GM12878 (cell line): Measurements from ENCODE around the gene SNX15. TPM values are rescaled to one million over a fixed set of nuclear protein-coding genes. Genes with fewer than 3 reads are reported as not detected.

ENCODE experiments used
- ATAC-seq: fragments of 200-7000 bp; cut with Tn5 transposase; 3 replicates; pipeline ENCODE4 v1.9.1; 2020; ENCODE audit warnings: mild to moderate bottlenecking, moderate library complexity
- BruUV-seq: library from RNA; stranded (reverse); fragments of 400-500 nt; replicated peaks from 2 replicates; lab custom pipeline; 2021; lab: Mats Ljungman, UMichigan
- CTCF ChIA-PET: fragments of 300-600 bp; sonication (Branson Sonifier 250); formaldehyde crosslinking; extraction: SDS; loops from one replicate; lab custom pipeline; 2021; ENCODE audit warnings: inconsistent platforms; lab: Yijun Ruan, JAX
- POLR2A ChIA-PET: fragments of 350-600 bp; formaldehyde crosslinking; extraction: SDS; loops from one replicate; lab custom pipeline; 2021; ENCODE audit warnings: inconsistent platforms; lab: Charles Lee
- RAD21 ChIA-PET: fragments of 300-600 bp; sonication (Branson Sonifier 250); formaldehyde crosslinking; loops from one replicate; lab custom pipeline; 2023; ENCODE audit warnings: antibody characterized with exemption; ENCODE audit not compliant: unreplicated experiment; lab: Charles Lee
- SMC1A ChIA-PET: fragments of 300-600 bp; sonication (Branson Sonifier 250); formaldehyde crosslinking; loops from one replicate; lab custom pipeline; 2023; ENCODE audit not compliant: unreplicated experiment, uncharacterized antibody; lab: Charles Lee
- DNase-seq: peaks from one replicate; pipeline ENCODE4 v3.0.0-alpha.2; 2011; ENCODE audit warnings: low read depth, low spot score
- FAIRE-seq: peaks from 3 replicates; lab custom pipeline; 2011; peaks lifted over from hg19 to GRCh38; lab: Jason Lieb, UNC
- H2AFZ ChIP-seq: 2 replicates; pipeline ENCODE4 v1.6.0; 2011; ENCODE audit warnings: low read depth, low read length, control low read depth; ENCODE audit not compliant: control insufficient read depth
- H3K27ac ChIP-seq: 2 replicates; pipeline ENCODE4 v1.5.1; 2011; ENCODE audit warnings: control low read depth; ENCODE audit not compliant: control insufficient read depth, insufficient read depth
- H3K27me3 ChIP-seq, 2 experiments: replicated peaks in 1 of 2; 2 replicates each; pipeline versions ENCODE4 v1.6.0 to v1.6.1; 2011; ENCODE audit warnings: low read length in 1 of 2; ENCODE audit not compliant: control insufficient read depth in 2 of 2, insufficient read depth in 2 of 2
- H3K36me3 ChIP-seq, 2 experiments: 2 replicates each; pipeline ENCODE4 v1.5.1; 2011; ENCODE audit warnings: low read length in 1 of 2; ENCODE audit not compliant: control insufficient read depth in 2 of 2, insufficient read depth in 2 of 2
- H3K4me1 ChIP-seq: 2 replicates; pipeline ENCODE4 v1.6.1; 2011; ENCODE audit warnings: mild to moderate bottlenecking, low read length, moderate library complexity, mixed read lengths; ENCODE audit not compliant: control insufficient read depth, insufficient read depth
- H3K4me2 ChIP-seq: 2 replicates; pipeline ENCODE4 v1.6.0; 2011; ENCODE audit warnings: control low read depth; ENCODE audit not compliant: control insufficient read depth, insufficient read depth
- H3K4me3 ChIP-seq: fragments of 200-600 bp; sonication (generic); 2 replicates; pipeline ENCODE4 v1.5.1; 2016
- H3K79me2 ChIP-seq: 2 replicates; pipeline ENCODE4 v1.6.0; 2011; ENCODE audit warnings: low read length; ENCODE audit not compliant: control insufficient read depth, insufficient read depth
- H3K9ac ChIP-seq: 2 replicates; pipeline ENCODE4 v1.8.0; 2011; ENCODE audit warnings: low read length, control low read depth, mixed read lengths; ENCODE audit not compliant: control insufficient read depth, insufficient read depth
- H3K9me3 ChIP-seq: replicated peaks from 3 replicates; pipeline ENCODE4 v1.5.1; 2011; ENCODE audit warnings: mild to moderate bottlenecking, low read length; ENCODE audit not compliant: control insufficient read depth, insufficient read depth
- H4K20me1 ChIP-seq: 2 replicates; pipeline ENCODE4 v1.6.0; 2011; ENCODE audit not compliant: control insufficient read depth, insufficient read depth
- ATF7 ChIP-seq: fragments of 450-650 bp; IDR thresholded peaks from 2 replicates; pipeline ENCODE4 v1.6.1; 2016; ENCODE audit warnings: low read depth, mild to moderate bottlenecking
- HDAC6 ChIP-seq: fragments of 200-600 bp; sonication (generic); IDR thresholded peaks from one replicate; pipeline ENCODE4 v1.8.0; 2017; ENCODE audit warnings: antibody characterized with exemption; ENCODE audit not compliant: unreplicated experiment
- NFIC ChIP-seq: IDR thresholded peaks from 2 replicates; pipeline ENCODE4 v1.6.1; 2012; ENCODE audit warnings: low read depth, mild to moderate bottlenecking, inconsistent platforms, low read length, moderate library complexity
- POLR2A ChIP-seq: IDR thresholded peaks from 2 replicates; pipeline ENCODE4 v1.6.1; 2011; ENCODE audit warnings: low read depth, mild to moderate bottlenecking, low read length
- POLR2AphosphoS2 ChIP-seq: IDR thresholded peaks from 2 replicates; pipeline ENCODE4 v1.6.1; 2011; ENCODE audit warnings: low read depth, mild to moderate bottlenecking, low read length, improper control_type of control experiment, moderate library complexity
- RFX5 ChIP-seq: IDR thresholded peaks from 2 replicates; pipeline ENCODE4 v1.6.1; 2011; ENCODE audit warnings: low read depth, low read length, improper control_type of control experiment
- SIN3A ChIP-seq: IDR thresholded peaks from 2 replicates; pipeline ENCODE4 v1.6.1; 2012; ENCODE audit warnings: low read depth, low read length, improper control_type of control experiment
- SREBF1 ChIP-seq: IDR thresholded peaks from 2 replicates; pipeline ENCODE4 v1.6.1; 2012; ENCODE audit warnings: mild to moderate bottlenecking, low read length
- ZZZ3 ChIP-seq: IDR thresholded peaks from 2 replicates; pipeline ENCODE4 v1.6.1; 2011; ENCODE audit warnings: low read depth; ENCODE audit not compliant: control insufficient read depth, insufficient read length
- WGBS: methylation state at CpG from one replicate; pipeline ENCODE4 v1.1.6; 2016; ENCODE audit warnings: low lambda C conversion rate; ENCODE audit not compliant: insufficient replicate concordance, insufficient coverage; ENCODE audit errors: missing lambda C conversion rate; 5-methylcytosine and 5-hydroxymethylcytosine counted together
- in situ Hi-C: fragments of 300-500 bp; cut with MboI; formaldehyde crosslinking; loops from 9 replicates; pipeline ENCODE4 v1.14.3; 2018; ENCODE audit warnings: mixed read lengths
- intact Hi-C: fragments of 100-400 bp; cut with micrococcal nuclease; formaldehyde crosslinking; loops from one replicate; pipeline ENCODE4 v1.14.2; 2022; ENCODE audit not compliant: unreplicated experiment
- polyA plus RNA-seq, 11 experiments: library from polyadenylated mRNA; depleted of rRNA in 4 of 11; unstranded in 6 of 11; stranded (reverse) in 5 of 11; fragments of >200 nt; fragmentation: Nextera tagmentation in 4 of 11; fragmentation: Illumina TruSeq in 1 of 11; extraction: Ambion mirVana in 4 of 11; extraction: Trizol in 1 of 11; gene quantifications; 1 replicate in 1 of 11; 2 replicates in 10 of 11; pipeline versions ENCODE4 v1.2.1 to v1.2.3, GENCODE V29; 2011 to 2016; ENCODE audit warnings: inconsistent platforms in 2 of 11, missing spikeins in 2 of 11, low read depth in 1 of 11
- total RNA-seq, 4 experiments: library from RNA; depleted of rRNA in 3 of 4; stranded (reverse); fragments of >200 nt in 3 of 4; fragmentation: Illumina TruSeq in 1 of 4; extraction: Trizol in 1 of 4; gene quantifications; 2 replicates each; pipeline versions ENCODE4 v1.2.1 to v1.2.3, GENCODE V29; 2013 to 2021
- TF ChIP-seq, protein P1 (sequence below): fragments of 450-650 bp; IDR thresholded peaks from 2 replicates; pipeline ENCODE4 v1.6.1; 2016; ENCODE audit warnings: mild to moderate bottlenecking, moderate library complexity, borderline replicate concordance
- TF ChIP-seq, protein P2 (sequence below): fragments of 450-650 bp; IDR thresholded peaks from 2 replicates; pipeline ENCODE4 v1.6.1; 2017; ENCODE audit warnings: mild to moderate bottlenecking, moderate library complexity
- TF ChIP-seq, protein P3 (sequence below): fragments of 450-650 bp; IDR thresholded peaks from 2 replicates; pipeline ENCODE4 v1.6.1; 2017; ENCODE audit warnings: low read depth, mild to moderate bottlenecking, moderate library complexity

SNX15 gene
- total and polyA plus RNA-seq, 10 of the 15 experiments (the other 5 are each of a cell fraction or from before 2014, with no cell fraction given), result 2.4 to 24.0 (median 16.1) TPM

DNA sequence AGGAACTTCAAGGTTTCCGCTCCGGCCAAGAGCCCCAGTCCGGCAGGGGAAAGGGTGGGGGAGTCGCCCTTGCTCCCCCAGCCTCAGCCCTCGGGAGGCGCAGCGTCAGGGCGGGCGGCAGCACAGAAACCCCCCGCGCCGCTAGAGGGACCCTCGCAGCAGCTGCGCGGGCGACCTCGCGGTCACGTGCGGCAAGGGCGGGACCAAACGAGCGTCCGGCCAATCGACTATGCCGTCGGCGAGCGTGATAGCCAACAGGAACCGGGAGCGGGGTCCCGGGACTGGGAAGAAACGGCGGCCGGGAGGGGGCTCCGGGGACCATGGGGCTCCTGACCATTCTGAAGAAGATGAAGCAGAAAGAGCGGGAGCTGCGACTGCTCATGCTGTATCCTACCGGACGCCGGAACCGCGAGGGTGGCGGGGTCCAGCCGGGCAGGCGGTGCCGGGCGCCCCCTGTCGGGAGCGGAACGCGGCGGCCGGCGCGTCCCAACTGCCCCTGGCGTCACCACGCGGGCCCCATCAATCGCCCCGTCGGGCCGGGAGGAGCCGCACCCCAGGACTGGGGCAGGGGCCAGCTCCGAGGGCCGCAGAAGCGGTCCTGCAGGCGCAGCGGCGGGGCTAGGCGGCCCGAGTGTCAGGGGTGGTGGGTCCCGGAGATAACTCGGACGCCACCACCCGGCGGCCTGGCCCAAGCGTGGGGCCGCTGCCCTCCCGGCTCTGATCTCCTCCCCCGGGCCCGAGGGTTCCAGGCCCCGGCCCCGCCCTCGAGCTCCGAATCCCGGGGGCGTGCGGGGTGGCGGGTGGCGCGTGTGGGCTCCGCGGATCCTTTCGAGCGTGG, 13.1 kb upstream of the SNX15 start, which contains the start of gene ARL2:
Gene ARL2 (plus strand): TSS at position 273 of the 838 bp plus-strand sequence. CDS start 48 bp downstream, at position 321.
- intact Hi-C loops, result loop anchor here (1.0 to 10.0 kb wide), 7 partner anchors 64 to 241 kb away; partner anchors contain the start of genes CAPN1, CDCA5, VPS51 and ZFPL1
- Histone ChIP-seq H3K79me2 (no peaks in the 10 kb centered on the region; the same call in none of the 2 replicates), H3K4me1 (peaks cover 17% of the 10 kb centered on the region), H3K4me3 (peak within 1 kb of the TSS; percentile 76), H3K27me3 (no peaks in the 10 kb centered on the region), H3K9ac (peak within 1 kb of the TSS; percentile 86), H3K27ac (peak within 1 kb of the TSS; percentile 88), H3K36me3 (no peaks in the 10 kb centered on the region; a peak in 1 of 4 replicates), H2AFZ (peak within 1 kb of the TSS; percentile 89), H3K9me3 (no peaks in the 10 kb centered on the region), H3K4me2 (peak within 1 kb of the TSS; percentile 93), H4K20me1 (no peaks in the 10 kb centered on the region)
- in situ Hi-C loops, result no loop called here
- CTCF ChIA-PET, result interaction anchor here (0.7 to 8.2 kb wide), 35 partner anchors 11 to 465 kb away, joined by 3 to 89 read pairs (median 4); partner anchors contain the start of genes ATG2A, BATF2, CAPN1 and CDC42BPG
- peak; percentile 93 for FAIRE-seq
- TSS peak; percentile 77 for BruUV-seq
- SMC1A ChIA-PET, result interaction anchor here (1.0 to 2.5 kb wide), 8 partner anchors 65 to 166 kb away, joined by 3 to 19 read pairs (median 4); partner anchors contain the start of genes FAU, MRPL49 and ZNHIT2
- ATAC-seq, result peak; percentile 89
- 2% methylated on average over 83 of the region's 96 CpGs for WGBS
- peak; percentile 69 for DNase-seq
- RAD21 ChIA-PET, result interaction anchor here (0.5 to 4.8 kb wide), 17 partner anchors 14 to 236 kb away, joined by 3 to 31 read pairs (median 3); partner anchors contain the start of genes CDC42BPG, CDCA5, FAU and MRPL49
- POLR2A ChIA-PET, result interaction anchor here (0.9 to 1.7 kb wide), 9 partner anchors 17 to 167 kb away, joined by 3 to 7 read pairs (median 4); partner anchors contain the start of genes BATF2, FAU, MRPL49 and SAC3D1
- TF ChIP-seq ATF7 (peak; percentile 58; the same call in 1 of the 2 replicates), POLR2AphosphoS2 (peak; percentile 36; the same call in 1 of the 2 replicates), ZZZ3 (no peak), NFIC (no peak), SIN3A (peak; percentile 44), HDAC6 (peak; percentile 7), RFX5 (no peak; the same call in 1 of the 2 replicates), POLR2A (peak; percentile 78), SREBF1 (no peak)
- TF ChIP-seq, protein P1, sequence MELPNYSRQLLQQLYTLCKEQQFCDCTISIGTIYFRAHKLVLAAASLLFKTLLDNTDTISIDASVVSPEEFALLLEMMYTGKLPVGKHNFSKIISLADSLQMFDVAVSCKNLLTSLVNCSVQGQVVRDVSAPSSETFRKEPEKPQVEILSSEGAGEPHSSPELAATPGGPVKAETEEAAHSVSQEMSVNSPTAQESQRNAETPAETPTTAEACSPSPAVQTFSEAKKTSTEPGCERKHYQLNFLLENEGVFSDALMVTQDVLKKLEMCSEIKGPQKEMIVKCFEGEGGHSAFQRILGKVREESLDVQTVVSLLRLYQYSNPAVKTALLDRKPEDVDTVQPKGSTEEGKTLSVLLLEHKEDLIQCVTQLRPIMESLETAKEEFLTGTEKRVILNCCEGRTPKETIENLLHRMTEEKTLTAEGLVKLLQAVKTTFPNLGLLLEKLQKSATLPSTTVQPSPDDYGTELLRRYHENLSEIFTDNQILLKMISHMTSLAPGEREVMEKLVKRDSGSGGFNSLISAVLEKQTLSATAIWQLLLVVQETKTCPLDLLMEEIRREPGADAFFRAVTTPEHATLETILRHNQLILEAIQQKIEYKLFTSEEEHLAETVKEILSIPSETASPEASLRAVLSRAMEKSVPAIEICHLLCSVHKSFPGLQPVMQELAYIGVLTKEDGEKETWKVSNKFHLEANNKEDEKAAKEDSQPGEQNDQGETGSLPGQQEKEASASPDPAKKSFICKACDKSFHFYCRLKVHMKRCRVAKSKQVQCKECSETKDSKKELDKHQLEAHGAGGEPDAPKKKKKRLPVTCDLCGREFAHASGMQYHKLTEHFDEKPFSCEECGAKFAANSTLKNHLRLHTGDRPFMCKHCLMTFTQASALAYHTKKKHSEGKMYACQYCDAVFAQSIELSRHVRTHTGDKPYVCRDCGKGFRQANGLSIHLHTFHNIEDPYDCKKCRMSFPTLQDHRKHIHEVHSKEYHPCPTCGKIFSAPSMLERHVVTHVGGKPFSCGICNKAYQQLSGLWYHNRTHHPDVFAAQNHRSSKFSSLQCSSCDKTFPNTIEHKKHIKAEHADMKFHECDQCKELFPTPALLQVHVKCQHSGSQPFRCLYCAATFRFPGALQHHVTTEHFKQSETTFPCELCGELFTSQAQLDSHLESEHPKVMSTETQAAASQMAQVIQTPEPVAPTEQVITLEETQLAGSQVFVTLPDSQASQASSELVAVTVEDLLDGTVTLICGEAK, result no peak
- TF ChIP-seq, protein P2, sequence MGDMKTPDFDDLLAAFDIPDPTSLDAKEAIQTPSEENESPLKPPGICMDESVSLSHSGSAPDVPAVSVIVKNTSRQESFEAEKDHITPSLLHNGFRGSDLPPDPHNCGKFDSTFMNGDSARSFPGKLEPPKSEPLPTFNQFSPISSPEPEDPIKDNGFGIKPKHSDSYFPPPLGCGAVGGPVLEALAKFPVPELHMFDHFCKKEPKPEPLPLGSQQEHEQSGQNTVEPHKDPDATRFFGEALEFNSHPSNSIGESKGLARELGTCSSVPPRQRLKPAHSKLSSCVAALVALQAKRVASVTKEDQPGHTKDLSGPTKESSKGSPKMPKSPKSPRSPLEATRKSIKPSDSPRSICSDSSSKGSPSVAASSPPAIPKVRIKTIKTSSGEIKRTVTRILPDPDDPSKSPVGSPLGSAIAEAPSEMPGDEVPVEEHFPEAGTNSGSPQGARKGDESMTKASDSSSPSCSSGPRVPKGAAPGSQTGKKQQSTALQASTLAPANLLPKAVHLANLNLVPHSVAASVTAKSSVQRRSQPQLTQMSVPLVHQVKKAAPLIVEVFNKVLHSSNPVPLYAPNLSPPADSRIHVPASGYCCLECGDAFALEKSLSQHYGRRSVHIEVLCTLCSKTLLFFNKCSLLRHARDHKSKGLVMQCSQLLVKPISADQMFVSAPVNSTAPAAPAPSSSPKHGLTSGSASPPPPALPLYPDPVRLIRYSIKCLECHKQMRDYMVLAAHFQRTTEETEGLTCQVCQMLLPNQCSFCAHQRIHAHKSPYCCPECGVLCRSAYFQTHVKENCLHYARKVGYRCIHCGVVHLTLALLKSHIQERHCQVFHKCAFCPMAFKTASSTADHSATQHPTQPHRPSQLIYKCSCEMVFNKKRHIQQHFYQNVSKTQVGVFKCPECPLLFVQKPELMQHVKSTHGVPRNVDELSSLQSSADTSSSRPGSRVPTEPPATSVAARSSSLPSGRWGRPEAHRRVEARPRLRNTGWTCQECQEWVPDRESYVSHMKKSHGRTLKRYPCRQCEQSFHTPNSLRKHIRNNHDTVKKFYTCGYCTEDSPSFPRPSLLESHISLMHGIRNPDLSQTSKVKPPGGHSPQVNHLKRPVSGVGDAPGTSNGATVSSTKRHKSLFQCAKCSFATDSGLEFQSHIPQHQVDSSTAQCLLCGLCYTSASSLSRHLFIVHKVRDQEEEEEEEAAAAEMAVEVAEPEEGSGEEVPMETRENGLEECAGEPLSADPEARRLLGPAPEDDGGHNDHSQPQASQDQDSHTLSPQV, result peak; percentile 92
- TF ChIP-seq, protein P3, sequence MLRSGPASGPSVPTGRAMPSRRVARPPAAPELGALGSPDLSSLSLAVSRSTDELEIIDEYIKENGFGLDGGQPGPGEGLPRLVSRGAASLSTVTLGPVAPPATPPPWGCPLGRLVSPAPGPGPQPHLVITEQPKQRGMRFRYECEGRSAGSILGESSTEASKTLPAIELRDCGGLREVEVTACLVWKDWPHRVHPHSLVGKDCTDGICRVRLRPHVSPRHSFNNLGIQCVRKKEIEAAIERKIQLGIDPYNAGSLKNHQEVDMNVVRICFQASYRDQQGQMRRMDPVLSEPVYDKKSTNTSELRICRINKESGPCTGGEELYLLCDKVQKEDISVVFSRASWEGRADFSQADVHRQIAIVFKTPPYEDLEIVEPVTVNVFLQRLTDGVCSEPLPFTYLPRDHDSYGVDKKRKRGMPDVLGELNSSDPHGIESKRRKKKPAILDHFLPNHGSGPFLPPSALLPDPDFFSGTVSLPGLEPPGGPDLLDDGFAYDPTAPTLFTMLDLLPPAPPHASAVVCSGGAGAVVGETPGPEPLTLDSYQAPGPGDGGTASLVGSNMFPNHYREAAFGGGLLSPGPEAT, result no peak
